ENCODE measurements around the gene CLEC9A.
"Not testable (repeated sequence)": the region's sequence is repeated elsewhere in the genome, so short reads cannot be mapped to it uniquely, and the experiment has no call there.

Gene CLEC9A

DNA sequence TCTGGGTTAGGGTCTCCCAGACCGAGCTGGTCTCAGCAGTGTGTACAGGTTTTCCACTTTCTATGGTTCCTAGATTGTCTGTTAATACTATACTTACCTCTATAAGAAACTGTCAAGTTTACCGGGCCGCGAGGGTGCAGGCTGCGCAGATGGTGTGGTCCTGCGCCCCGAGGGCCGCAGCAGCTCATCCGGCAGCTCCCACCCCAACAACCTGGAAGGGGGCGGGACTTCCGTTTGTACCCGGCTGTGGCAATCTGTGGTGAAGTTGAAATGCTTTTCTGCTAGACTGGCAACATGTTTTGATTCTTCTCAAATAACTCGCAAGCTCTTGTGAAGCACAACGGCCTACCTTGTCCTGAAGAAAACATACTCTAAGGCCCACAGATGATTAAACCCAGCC lies at the start of gene CLEC9A:
Gene CLEC9A, plus strand, starts transcription at position 237 of the 400 bp plus-strand sequence. CDS start 22,006 bp downstream, outside the sequence.
- DNase-seq = no peak

DNA sequence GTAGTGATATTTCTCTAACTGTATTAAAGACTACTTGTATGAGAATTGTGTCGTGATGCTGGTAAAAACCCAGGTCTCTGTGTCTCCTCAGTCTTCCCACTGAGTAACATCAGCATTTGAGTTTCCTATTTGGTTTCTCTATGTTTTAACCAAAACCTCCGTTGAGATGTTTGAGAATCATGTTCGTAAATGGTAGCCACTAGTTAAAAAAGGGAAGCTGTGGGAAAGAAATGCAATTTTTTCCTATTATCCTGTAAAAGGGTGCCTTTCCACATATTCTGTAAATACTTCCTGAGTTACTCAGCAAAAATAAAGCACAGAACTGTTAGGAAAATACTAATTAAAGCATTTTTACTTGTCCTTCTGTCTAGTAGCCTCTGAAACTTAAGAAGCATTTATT lies 38.6 kb upstream of the CLEC9A start:
- no peak for DNase-seq

DNA sequence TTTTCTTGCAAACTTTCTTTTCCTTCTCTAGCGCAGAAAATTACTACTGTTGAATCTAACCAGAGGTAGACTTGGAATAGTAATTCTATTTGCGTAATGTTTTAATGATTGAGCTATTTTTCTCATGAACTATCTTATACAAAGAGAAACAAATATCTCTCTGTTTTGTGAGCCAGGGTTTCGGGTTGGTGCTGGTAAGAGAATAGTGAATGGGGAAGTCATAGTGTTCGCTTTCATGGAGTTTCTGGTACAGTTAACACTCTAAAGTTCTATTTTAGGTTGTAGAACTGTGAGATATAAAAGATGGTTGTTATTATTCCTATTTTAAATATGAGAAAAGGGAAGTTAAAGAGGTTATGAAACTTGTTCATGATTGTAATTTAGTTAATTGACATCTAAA lies 38.2 kb upstream of the CLEC9A start:
- DNase-seq = no peak

DNA sequence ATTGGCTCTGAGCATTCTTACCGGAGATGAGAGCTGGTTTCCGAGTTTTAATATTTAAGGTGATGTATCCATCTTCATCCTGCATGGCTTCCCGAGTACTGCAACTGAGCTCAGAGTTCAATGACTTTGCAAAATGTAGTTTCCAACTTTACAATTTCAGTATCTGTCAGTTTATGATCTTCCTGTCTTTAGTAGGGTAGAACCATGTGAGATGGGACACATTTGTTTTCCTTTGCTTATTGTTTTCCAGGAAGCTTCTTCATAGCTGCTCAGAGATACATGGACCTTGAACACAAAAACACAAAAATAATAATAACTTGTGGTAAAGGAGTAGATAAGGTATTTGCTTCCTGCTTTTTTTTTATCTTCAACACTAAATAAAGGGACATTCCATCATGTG lies 31.5 kb upstream of the CLEC9A start, which contains the start of gene CLEC1B:
Gene CLEC1B, minus strand, starts transcription at position 106 of the 400 bp plus-strand sequence. Its CDS starts 21 bp downstream, at position 85.
- no peak for DNase-seq

DNA sequence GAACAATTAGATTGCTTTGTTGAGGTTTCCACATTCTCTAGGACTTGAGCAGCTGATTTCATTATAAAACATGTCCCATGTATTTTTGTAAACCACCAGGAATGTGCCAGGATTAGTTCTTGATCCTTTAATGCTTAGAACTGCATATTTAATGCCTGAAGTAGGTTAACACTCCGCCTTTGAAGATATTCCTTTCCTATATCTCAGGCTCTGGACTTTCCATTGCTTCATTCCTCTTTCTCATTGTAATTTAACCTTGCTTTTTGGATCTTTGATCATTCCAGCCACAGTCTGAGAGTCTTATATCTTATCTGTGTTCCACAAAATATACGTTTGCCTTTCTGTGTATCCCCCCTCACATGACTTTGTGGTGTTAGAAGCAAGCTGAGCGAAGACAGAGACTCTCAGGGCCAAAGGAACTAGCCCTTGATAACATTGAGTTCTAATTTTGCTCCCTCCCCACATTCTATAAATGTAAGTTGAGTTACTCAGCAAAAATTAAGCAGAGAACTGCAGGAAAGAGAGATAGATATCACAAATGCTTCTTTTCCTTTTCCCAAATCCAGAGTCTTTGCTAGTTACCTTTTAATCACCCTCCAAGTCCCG lies 29.2 kb upstream of the CLEC9A start:
- DNase-seq = no peak

DNA sequence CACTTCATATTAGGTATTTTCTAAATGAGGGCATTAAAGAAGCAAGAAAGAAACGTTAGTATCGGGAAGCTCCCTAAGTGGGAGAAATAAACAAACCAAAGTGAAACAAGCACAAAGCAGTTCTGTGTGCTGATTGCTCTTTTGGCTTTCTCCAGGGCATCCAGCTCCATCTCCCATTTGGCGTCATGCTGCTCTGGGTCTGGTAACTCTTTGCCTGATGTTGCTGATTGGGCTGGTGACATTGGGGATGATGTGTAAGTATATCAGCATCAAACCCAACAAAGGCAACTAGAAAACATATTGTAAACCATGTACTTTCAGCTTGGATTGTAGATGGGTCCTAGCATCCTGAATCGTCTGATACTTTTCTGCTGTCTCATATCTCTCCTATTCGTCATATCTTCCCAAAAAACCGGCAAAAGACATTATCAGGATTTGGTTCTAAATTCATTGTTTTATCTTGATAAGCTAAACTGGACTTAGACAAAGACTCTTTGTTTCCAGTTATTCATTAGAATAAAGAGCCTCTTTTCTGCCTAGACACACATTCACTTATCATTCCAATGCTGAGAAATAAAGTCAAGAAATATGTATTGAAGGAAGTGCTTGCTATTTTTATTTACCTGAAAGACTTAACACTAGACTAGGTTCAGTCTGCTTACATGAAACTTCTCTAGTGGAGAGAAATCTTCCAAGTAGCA lies 17.7 kb upstream of the CLEC9A start:
- no peak for DNase-seq

DNA sequence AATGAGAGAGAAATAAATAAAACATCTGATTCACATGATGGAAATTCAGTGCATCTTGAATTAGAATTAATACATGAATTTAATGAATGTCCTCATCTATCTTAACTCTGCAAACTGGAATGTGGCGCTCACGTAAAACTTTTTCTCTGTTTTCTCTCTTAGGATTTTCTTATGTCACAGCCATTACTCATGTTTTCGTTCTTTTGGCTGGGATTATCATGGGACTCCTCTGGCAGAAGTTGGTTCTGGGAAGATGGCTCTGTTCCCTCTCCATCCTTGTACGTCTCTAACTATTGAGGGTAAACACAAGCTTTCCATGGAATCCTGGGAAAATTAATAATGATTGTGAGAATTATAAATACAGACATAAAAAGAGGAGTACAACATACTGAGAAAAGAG lies 15.0 kb upstream of the CLEC9A start:
- DNase-seq = no peak

DNA sequence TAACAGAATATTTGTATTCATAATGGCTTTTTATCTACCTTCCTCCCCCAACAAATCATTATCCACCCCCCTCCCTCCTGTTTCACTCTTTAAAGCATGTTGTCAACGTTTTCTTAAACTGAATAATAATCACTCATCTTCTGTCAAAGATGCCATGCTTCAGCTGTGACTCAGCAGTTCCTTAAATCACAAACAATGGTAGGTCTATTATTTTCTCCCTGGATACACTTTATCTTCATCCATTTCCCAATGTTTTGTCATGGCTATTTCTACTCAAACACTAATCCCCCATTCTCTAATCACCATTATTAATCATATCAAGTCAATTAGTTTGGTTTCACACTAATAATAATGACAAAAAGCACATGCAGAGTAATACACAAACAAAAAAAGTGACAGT lies 13.6 kb upstream of the CLEC9A start:
- DNase-seq = no peak

DNA sequence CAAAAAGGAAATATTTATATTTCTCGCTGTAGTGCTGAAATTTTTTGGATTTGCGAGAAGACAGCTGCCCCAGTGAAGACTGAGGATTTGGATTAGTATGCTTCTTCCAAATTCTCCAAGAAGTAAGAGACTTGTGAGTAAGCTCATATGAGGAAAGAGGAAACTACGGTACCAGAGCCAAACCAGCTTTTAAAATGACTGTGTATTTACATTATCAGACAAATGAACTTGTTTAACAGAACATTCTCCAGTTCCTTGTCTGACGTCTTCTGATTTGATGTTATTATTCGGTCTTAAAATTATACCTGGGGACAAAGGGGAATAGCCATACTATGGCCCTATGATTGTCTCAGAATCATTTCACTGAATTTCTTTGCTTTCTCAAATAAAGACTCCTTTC lies 12.1 kb upstream of the CLEC9A start:
- no peak for DNase-seq

DNA sequence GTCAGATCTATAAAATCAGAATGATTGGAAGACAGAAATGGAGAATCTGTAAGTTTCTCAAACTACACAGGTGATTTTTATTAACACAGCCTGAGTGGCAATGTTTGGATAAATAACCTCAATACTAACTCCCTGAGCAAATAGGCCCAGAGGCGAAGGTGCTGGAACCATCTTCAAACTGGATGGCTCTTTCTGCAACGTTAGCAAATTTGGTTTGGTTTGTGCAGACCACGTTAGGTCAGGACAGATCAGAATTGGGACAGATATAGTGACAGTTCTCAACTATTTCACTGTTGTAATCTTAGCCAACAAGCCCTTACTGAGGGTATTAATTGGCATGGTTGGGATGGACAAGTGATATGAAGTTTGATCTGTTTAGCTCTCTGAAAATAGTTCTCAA lies 9.1 kb upstream of the CLEC9A start:
- DNase-seq = no peak

DNA sequence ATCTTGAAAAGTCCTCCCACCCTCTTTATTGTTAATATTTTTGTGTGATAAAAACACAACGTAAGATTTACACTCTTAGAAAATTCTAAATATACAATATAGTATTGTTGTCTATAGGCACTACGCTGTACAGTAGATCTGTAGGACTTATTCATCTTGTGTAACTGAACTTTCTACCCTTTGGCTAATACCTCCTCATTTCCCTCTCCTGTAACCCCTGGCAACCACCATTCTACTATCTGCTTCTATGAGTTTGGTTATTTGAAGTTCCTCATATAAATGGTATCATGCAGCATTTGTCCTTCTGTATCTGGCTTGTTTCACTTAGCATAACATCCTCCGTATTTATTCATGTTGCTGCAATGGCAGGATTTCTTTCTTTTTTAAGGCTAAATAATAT lies 5.2 kb upstream of the CLEC9A start:
- no peak for DNase-seq

DNA sequence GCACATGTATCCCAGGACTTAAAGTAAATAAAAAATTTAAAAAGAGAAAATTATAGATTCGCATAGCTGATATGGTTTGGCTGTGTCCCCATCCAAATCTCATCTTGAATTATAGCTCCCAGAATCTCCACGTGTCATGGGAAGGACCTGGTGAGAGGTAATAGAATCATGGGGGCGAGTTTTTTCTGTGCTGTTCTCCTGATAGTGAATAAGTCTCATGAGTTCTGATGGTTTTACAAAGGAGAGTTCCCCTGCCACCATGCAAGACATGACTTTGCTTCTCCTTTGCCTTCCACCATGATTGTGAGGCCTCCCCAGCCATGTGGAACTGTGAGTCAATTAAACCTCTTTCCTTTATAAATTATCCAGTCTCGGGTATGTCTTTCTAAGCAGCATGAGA lies 3.8 kb upstream of the CLEC9A start:
- not testable (repeated sequence) for DNase-seq

DNA sequence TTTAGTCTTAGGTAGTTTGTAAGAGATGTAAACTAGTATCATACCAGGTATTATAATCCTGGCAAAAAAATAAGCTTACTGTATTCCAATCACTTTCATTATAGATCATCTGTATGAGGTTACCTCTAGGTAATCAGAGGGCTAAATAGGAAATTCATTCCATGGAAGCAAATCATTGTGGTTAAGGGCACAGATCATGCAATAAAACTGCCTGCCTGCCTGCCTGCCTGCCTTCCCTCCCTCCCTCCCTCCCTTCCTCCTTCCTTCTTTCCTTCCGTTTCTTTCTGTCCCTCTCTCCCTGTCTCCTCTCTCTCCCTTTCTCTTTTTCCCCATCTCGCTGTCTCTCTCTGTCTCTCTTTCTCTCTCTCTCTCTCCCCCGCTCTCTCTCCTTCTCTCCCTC lies 3.2 kb upstream of the CLEC9A start:
- no peak for DNase-seq

DNA sequence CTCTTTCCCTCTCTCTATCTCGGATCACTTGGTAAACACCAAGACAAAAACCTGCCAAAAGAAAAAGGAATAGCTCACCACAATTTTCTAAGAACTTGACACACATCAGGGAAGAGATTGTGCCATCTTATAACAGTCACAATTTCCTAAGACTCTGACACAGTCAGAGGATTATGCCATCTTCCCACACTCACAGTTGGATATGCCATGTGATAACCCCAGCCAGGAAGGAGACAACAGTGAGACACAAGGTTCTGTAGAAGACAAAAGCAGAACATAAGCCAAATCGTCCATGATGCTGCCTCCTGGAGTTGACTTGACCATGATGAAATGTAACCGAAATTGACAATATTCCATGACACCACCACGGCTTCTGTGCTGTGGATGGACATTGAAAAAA lies 2.8 kb upstream of the CLEC9A start:
- no peak for DNase-seq

DNA sequence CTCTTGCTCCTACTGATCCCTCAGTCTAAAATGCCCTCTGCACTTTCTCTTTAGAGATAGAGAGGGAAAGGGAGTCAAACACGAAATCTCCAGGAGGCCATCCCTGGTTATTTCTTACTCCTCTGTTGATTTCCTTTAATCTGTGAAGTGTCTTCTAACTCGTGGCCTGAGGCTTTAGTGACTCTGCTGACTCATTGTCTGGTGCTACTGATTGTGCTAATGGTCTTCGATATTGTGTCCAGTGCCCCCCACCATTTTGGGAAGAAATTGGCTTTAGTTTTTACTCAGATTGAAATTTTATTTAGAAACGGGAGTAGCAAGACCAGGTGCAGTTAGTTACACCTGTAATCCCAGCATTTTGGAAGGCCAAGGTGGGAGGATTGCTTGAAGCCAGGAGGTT lies 839 bp downstream of the CLEC9A start:
- DNase-seq = no peak

DNA sequence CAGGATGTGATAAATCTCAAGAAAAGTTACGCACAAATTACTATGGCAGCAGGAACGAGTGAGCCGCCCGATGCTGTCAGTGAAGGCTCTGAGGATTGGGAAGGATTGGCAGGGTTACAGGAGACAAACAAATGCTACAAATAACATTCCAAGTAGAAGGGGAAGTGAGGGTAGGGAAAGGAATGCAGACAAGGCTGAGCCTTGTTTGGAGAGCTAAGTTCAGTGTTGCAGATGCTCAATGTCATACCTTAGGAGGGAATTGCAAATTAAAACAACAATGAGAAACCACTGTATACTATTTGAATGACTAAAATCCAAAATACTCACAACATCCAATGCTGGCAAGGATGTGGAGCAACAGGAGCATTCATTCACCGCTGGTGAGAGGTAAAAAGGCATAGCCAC lies 1.3 kb downstream of the CLEC9A start:
- no peak for DNase-seq

DNA sequence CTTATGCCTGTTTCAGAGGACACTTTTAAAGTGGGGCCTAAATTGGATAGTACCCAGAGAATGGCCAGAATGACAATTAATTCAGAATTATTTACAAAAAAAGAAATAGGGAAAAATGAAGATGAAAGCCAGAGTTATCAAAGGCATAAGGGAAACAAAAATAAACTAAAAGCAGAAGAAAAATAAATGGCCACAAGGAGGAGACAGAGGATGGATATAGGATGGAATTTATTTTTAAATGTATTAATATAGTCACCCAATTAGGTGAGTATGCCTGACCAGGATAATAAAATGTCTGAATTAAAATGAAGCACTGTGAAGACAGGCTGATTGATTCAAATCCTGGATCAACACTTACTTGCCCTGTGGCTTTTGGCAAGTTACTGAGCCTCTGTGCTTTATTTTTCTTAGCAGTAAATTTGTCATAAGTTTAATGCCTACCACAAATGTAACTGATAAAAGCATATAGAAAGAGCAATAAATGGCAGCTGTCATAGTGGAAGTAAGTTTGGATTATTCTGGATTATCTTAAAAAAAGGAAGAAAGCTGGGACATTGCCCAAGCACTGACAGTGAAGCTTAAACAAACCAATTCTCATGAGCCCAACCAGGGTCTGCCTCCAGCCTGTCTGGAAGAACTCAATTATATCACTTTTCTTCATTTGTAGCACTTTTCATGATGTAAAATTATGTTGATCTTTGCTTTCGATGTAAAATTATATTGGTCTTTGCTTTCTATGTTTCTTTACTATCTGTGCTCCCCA lies 3.5 kb downstream of the CLEC9A start:
- no peak for DNase-seq

DNA sequence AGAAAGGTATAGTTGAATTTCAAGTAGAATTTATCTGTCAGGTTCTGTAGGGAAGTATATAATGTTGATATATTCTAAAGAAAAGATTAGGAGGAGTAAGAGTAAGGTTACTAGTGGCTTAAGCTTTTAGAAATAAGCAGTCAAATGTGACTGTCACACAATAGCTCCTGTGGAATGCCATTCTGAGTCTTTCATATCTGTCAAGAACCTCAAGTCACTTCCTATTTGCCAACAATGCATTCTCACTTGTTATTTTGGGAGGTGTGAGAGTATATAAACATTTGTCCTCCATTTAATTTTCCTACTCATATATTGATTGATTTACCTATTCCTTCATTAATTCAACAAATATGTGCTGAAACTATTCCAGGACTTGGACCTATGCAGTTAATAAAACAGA lies 11.7 kb downstream of the CLEC9A start:
- DNase-seq = no peak

DNA sequence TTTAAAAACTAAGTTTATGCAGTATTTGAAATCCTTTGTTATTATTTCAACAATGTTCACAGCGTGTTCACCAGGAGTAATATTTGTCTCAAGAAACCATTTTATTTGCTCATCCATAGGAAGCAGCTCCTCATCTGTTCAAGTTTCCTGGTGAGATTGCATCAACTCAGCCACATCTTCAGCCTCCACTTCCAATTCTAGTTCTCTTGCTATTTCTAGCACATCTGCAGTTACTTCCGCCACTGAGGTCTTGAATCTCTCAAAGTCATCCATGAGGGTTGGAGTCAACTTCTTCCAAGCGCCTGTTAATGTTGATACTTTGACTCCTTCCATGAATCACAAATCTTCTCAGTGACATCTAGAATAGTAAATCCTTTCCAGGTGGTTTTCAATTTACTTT lies 18.0 kb downstream of the CLEC9A start:
- DNase-seq = no peak

DNA sequence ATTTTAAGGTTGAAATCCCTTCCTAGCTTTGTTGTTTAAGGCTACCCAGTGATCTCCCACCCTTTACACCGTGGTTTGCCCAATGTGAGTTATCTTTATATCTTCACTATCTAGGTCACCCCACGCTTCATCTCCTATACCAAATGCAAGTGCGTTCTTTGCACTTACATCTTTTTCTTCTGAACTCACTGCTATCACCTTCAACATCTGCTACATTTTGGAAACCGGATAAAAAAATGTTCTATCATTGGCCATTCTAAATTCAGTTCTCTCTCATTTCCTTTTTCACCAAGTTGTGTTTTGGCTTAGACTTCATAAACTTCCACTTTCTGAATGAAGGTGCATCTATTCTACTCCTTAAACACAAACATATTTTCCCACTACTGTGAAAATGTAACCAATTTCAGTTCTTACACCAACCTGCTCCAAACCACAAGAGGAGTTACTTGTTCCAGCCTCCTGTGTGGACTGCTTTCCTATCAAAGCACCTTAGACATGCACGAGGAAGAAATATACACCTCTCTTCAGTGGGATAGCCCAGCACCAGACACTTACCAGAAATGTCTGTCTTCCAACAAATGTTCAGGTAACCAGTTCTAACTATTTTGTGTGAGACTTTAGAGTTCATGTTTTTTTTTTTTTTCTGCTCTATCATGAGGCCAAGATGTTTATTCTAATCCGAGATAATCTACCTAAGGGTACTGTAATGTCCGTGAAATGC lies 21.9 kb downstream of the CLEC9A start:
- no peak for DNase-seq

DNA sequence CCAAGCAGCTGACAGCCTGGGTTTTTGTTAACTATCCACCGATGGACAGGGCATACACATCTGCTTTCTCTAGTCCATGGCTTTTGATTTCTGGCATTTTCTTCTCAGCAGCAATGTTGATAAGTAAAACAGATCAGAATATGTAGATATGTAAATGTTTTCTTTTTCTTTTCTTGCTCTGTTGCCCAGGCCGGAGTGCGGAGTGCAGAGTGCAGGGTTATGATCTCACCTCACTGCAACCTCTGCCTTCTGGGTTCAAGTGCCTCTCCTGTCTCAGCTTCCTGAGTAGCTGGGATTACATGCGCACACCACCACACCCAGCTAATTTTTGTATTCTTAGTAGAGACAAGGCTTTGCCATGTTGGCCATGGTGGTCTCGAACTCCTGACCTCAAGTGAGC lies 27.9 kb downstream of the CLEC9A start:
- DNase-seq = no peak

DNA sequence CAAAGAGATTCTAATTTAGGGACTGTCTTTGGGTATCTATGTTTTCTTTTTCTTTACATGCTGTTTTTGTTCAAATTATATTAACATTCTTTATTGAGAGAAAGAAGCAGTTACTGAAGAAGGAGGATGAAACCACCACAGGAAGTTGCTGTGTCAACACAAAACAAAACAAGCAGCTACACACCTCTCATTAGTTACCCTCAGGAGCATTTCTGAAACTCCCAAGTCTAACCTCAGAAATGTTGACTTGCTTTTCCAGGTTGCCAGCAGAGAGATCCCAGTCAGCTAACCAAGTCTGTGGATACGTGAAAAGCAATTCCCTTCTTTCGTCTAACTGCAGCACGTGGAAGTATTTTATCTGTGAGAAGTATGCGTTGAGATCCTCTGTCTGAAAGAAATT lies 34.8 kb downstream of the CLEC9A start:
- DNase-seq = no peak

DNA sequence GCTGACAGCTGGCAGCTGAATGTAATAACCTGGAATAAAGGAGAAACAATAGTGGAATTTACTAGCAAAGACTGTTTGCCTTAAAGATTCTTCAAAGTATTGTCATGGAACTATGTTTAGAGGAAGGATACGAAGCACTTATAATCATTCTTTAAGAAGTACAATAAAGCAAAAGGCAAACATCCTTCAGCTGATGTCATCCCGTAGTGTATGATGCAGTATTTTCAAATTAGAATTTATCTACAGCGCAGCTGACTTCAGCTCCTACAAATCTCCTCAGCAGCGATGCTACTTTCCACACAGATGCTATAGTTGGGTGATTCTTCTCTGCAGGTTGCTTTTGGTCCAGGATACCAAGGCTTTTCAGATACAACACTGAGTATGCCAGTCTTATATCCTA lies 36.8 kb downstream of the CLEC9A start:
- DNase-seq = no peak

DNA sequence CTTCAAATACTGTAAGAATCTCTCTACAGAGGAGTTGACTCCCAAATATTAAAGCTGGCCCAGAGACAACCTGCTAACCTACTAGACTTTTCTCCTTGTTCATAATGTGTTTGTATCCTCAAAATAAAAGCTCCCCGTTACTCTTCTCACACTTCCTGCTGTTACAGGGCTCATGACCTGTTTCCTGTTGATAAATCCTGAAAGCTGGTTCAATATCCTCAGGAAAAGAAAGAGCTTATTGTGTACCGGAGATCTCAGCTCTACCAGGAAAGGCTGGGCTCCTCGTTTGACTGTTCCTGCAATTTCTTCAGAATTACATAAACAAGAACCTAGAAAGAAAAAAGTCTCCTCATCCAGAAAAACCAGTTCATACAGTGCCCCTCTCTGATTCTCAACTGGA lies 37.5 kb downstream of the CLEC9A start:
- no peak for DNase-seq

All from NCI-H2081 (cell line).